C4-2B (cell line): Measurements from ENCODE around the gene TSPAN6.

Experiments used
- H3K27ac ChIP-seq: fragments of 450-650 bp; 2 replicates; pipeline ENCODE4 v1.5.1; 2017
- ZFX ChIP-seq: fragments of 450-650 bp; IDR thresholded peaks from 2 replicates; pipeline ENCODE4 v1.6.1; 2017
- TF ChIP-seq, protein P1 (sequence below): fragments of 450-650 bp; conservative IDR thresholded peaks from 2 replicates; pipeline ENCODE4 v1.5.1; 2017; ENCODE audit warnings: mild to moderate bottlenecking

TSPAN6 gene

GRCh38 chrX:100647095-100647494 is 10.5 kb upstream of the TSPAN6 start:
- H3K27ac ChIP-seq: no peak overlapping the region

GRCh38 chrX:100645106-100645505 is 8.5 kb upstream of the TSPAN6 start:
- no peak overlapping the region for H3K27ac ChIP-seq
- TF ChIP-seq ZFX: no peak
- TF ChIP-seq, protein P1, sequence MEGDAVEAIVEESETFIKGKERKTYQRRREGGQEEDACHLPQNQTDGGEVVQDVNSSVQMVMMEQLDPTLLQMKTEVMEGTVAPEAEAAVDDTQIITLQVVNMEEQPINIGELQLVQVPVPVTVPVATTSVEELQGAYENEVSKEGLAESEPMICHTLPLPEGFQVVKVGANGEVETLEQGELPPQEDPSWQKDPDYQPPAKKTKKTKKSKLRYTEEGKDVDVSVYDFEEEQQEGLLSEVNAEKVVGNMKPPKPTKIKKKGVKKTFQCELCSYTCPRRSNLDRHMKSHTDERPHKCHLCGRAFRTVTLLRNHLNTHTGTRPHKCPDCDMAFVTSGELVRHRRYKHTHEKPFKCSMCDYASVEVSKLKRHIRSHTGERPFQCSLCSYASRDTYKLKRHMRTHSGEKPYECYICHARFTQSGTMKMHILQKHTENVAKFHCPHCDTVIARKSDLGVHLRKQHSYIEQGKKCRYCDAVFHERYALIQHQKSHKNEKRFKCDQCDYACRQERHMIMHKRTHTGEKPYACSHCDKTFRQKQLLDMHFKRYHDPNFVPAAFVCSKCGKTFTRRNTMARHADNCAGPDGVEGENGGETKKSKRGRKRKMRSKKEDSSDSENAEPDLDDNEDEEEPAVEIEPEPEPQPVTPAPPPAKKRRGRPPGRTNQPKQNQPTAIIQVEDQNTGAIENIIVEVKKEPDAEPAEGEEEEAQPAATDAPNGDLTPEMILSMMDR: no peak

More at GRCh38 chrX:100647095-100647494, 10.5 kb upstream of the TSPAN6 start:
- TF ChIP-seq ZFX: no peak
- TF ChIP-seq, protein P1: no peak

- TF ChIP-seq, protein P1: no peak
- TF ChIP-seq ZFX: no peak
Measured at GRCh38 chrX:100643956-100644860, 7.6 kb upstream of the TSPAN6 start, which contains the start of gene SRPX2. Gene SRPX2, plus strand, starts transcription at chrX:100644199. Its CDS starts 2,124 bp downstream, at chrX:100646323.

GRCh38 chrX:100643212-100643611 is 6.6 kb upstream of the TSPAN6 start:
- H3K27ac ChIP-seq: no peak overlapping the region
- TF ChIP-seq, protein P1: no peak
- TF ChIP-seq ZFX: no peak

More at GRCh38 chrX:100643956-100644860, 7.6 kb upstream of the TSPAN6 start, which contains the start of gene SRPX2:
- no peak within 1 kb of the TSS for H3K27ac ChIP-seq

DNA sequence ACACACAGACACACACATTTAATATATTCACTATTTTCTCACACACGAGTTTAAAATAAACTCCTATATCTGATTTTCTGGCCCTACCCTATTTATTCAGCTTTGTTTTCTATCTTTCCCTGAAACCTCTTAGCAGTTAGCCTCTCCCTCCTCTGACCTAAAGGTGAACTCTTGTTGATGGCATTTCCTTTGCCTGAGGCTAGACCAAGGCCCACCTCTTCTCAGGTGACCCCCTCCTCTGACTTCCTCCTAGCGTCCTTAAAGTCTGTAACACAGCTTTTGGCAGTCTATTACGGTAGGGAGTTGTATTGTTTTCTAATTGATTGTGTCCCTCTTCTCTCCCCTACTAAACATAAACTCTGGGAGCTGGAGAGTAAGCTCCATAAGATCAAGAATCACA is 5.7 kb upstream of the TSPAN6 start:
- TF ChIP-seq, protein P1: no peak
- TF ChIP-seq ZFX: no peak
- H3K27ac ChIP-seq: no peak overlapping the region

DNA sequence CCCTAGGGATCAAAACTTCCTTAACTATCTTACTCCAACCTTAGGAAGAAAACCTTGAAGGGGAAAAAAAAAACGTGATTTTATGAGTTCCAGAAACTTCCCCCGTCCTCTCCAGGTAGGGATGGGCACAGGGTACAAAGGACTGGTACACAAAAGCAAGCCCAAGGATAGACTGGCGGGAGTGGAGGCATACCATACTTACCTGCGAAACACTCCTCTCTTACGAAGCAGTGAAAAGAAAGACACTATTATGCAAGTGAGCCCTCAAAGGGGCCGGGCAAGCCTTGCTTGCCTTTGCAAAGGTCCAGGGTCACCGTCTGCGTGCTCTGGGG is 651 bp downstream of the TSPAN6 start:
- H3K27ac ChIP-seq: peak overlapping the region; percentile 55
- no peak for TF ChIP-seq ZFX
- TF ChIP-seq, protein P1: no peak

GRCh38 chrX:100635040-100635439 is 1.6 kb downstream of the TSPAN6 start:
- TF ChIP-seq, protein P1: no peak
- no peak for TF ChIP-seq ZFX
- no peak overlapping the region for H3K27ac ChIP-seq
